SK-N-MC (cell line): ENCODE results near the gene CROCC2.

Source experiments
- DNase-seq: peaks from one replicate; pipeline ENCODE4 v3.0.0-alpha.2; 2011; ENCODE audit warnings: low read depth, low spot score
- H3K27ac ChIP-seq: fragments of 200-600 bp; sonication (generic); 2 replicates; pipeline ENCODE4 v1.5.1; 2016; ENCODE audit warnings: mixed run types
- H3K36me3 ChIP-seq: fragments of 200-600 bp; sonication (generic); 2 replicates; pipeline ENCODE4 v1.6.1; 2017; ENCODE audit warnings: antibody characterized with exemption, low read length, mixed read lengths; ENCODE audit not compliant: insufficient read depth
- H3K4me3 ChIP-seq: fragments of 200-600 bp; sonication (generic); 2 replicates; pipeline ENCODE4 v1.5.1; 2016
- H3K9ac ChIP-seq: fragments of 200-600 bp; sonication (generic); 2 replicates; pipeline ENCODE4 v1.8.0; 2017; ENCODE audit warnings: mixed run types, mixed read lengths; ENCODE audit not compliant: insufficient read length
- H3K9me3 ChIP-seq: fragments of 200-600 bp; sonication (generic); 2 replicates; pipeline ENCODE4 v1.6.1; 2017; ENCODE audit warnings: low read depth, mild to moderate bottlenecking, antibody characterized with exemption, low read length, moderate library complexity, mixed read lengths
- EZH2 ChIP-seq: fragments of 200-600 bp; sonication (generic); IDR thresholded peaks from one replicate; pipeline ENCODE4 v1.6.1; 2017; ENCODE audit warnings: antibody characterized with exemption
- FOXP2 ChIP-seq: optimal IDR thresholded peaks from 2 replicates; pipeline ENCODE3; 2011; ENCODE audit warnings: mild to moderate bottlenecking, moderate library complexity; ENCODE audit not compliant: insufficient read depth; ENCODE audit errors: extremely low read length, control extremely low read depth
- POLR2AphosphoS5 ChIP-seq: IDR thresholded peaks from 2 replicates; pipeline ENCODE4 v1.6.1; 2012; ENCODE audit warnings: mild to moderate bottlenecking, low read depth, low read length, borderline replicate concordance

Gene CROCC2

GRCh38 chr2:240888890-240889573, 17.1 kb upstream of the CROCC2 start:
- no peak overlapping the region for H3K4me3 ChIP-seq
- DNase-seq = no peak
- TF ChIP-seq POLR2AphosphoS5 (no peak), FOXP2 (no peak), EZH2 (no peak)
- H3K27ac ChIP-seq = no peak overlapping the region
- H3K36me3 ChIP-seq = no peaks in the 10 kb centered on the region
- no peak overlapping the region for H3K9ac ChIP-seq
- H3K9me3 ChIP-seq = no peaks in the 10 kb centered on the region

GRCh38 chr2:240889601-240890560, 16.3 kb upstream of the CROCC2 start:
- Histone ChIP-seq H3K9me3 (no peaks in the 10 kb centered on the region), H3K27ac (no peak overlapping the region), H3K36me3 (no peaks in the 10 kb centered on the region), H3K4me3 (no peak overlapping the region), H3K9ac (no peak overlapping the region)
- DNase-seq = no peak
- no peak for TF ChIP-seq POLR2AphosphoS5
- no peak for TF ChIP-seq FOXP2
- TF ChIP-seq EZH2 = no peak

GRCh38 chr2:240890691-240891090, 15.4 kb upstream of the CROCC2 start:
- H3K9me3 ChIP-seq = no peaks in the 10 kb centered on the region
- H3K4me3 ChIP-seq = no peak overlapping the region
- no peak overlapping the region for H3K9ac ChIP-seq
- TF ChIP-seq POLR2AphosphoS5 (no peak), FOXP2 (no peak), EZH2 (no peak)
- no peak for DNase-seq
- H3K27ac ChIP-seq = no peak overlapping the region
- no peaks in the 10 kb centered on the region for H3K36me3 ChIP-seq

- Histone ChIP-seq H3K36me3 (no peaks in the 10 kb centered on the region), H3K27ac (no peak overlapping the region), H3K4me3 (no peak overlapping the region), H3K9me3 (no peaks in the 10 kb centered on the region), H3K9ac (no peak overlapping the region)
- no peak for DNase-seq
- TF ChIP-seq FOXP2 = no peak
- no peak for TF ChIP-seq POLR2AphosphoS5
- TF ChIP-seq EZH2 = no peak
Measured at GRCh38 chr2:240891492-240892340, 14.4 kb upstream of the CROCC2 start.

GRCh38 chr2:240892356-240892755, 13.8 kb upstream of the CROCC2 start:
- no peak overlapping the region for H3K9ac ChIP-seq
- no peak for DNase-seq
- TF ChIP-seq POLR2AphosphoS5 = no peak
- no peak for TF ChIP-seq EZH2
- TF ChIP-seq FOXP2 = no peak
- no peak overlapping the region for H3K4me3 ChIP-seq
- H3K27ac ChIP-seq = no peak overlapping the region
- no peaks in the 10 kb centered on the region for H3K36me3 ChIP-seq
- no peaks in the 10 kb centered on the region for H3K9me3 ChIP-seq

GRCh38 chr2:240892925-240893324, 13.2 kb upstream of the CROCC2 start:
- DNase-seq = no peak
- Histone ChIP-seq H3K4me3 (no peak overlapping the region), H3K9ac (no peak overlapping the region), H3K36me3 (no peaks in the 10 kb centered on the region), H3K9me3 (no peaks in the 10 kb centered on the region), H3K27ac (no peak overlapping the region)
- TF ChIP-seq POLR2AphosphoS5 (no peak), EZH2 (no peak), FOXP2 (no peak)

GRCh38 chr2:240893363-240893844, 12.7 kb upstream of the CROCC2 start:
- H3K27ac ChIP-seq = no peak overlapping the region
- no peaks in the 10 kb centered on the region for H3K36me3 ChIP-seq
- TF ChIP-seq POLR2AphosphoS5 (no peak), FOXP2 (no peak), EZH2 (no peak)
- no peak overlapping the region for H3K9ac ChIP-seq
- H3K9me3 ChIP-seq = no peaks in the 10 kb centered on the region
- H3K4me3 ChIP-seq = no peak overlapping the region
- no peak for DNase-seq
